HEK293 (cell line): Measurements from ENCODE around the gene MALT1.
"Not testable (repeated sequence)": the region's sequence is repeated elsewhere in the genome, so short reads cannot be mapped to it uniquely, and the experiment has no call there.

Experiments
- CTCF ChIA-PET: fragments of 350-600 bp; formaldehyde crosslinking; extraction: SDS; loops from one replicate; lab custom pipeline; 2021; ENCODE audit warnings: antibody characterized with exemption; lab: Yijun Ruan, JAX
- POLR2A ChIA-PET: fragments of 300-600 bp; formaldehyde crosslinking; extraction: SDS; loops from one replicate; lab custom pipeline; 2020; ENCODE audit warnings: antibody characterized with exemption, inconsistent platforms; lab: Yijun Ruan, JAX
- H3K27ac ChIP-seq: fragments of 200-500 bp; sonication (Bioruptor generic); 2 replicates; pipeline ENCODE4 v1.5.1; 2014; ENCODE audit warnings: low read depth, low read length, control low read depth, inconsistent platforms; ENCODE audit errors: extremely low read depth
- H3K36me3 ChIP-seq, 2 experiments: fragments of 200-500 bp in 1 of 2; sonication (Bioruptor generic) in 1 of 2; 1 replicate in 1 of 2; 2 replicates in 1 of 2; pipeline ENCODE4 v1.5.1; 2014 to 2017; ENCODE audit warnings: inconsistent platforms in 2 of 2, low read length in 2 of 2; ENCODE audit not compliant: control insufficient read depth in 2 of 2, insufficient read depth in 1 of 2
- H3K4me1 ChIP-seq: fragments of 200-500 bp; sonication (Bioruptor generic); 2 replicates; pipeline ENCODE4 v1.5.1; 2014; ENCODE audit warnings: mild to moderate bottlenecking, low read length, inconsistent platforms; ENCODE audit not compliant: control insufficient read depth, insufficient read depth
- H3K4me3 ChIP-seq: 2 replicates; pipeline ENCODE4 v1.5.1; 2011; ENCODE audit warnings: low read depth, mild to moderate bottlenecking, control low read depth, low read length, moderate library complexity
- H3K9me3 ChIP-seq: fragments of 200-500 bp; sonication (Bioruptor generic); 2 replicates; pipeline ENCODE4 v1.5.1; 2014; ENCODE audit warnings: low read depth, low read length, inconsistent platforms; ENCODE audit not compliant: control insufficient read depth, insufficient read depth
- BCL11B ChIP-seq: fragments of 450-650 bp; formaldehyde crosslinking; IDR thresholded peaks from 2 replicates; pipeline ENCODE4 v1.5.1; 2016; ENCODE audit warnings: low read depth, missing biosample characterization, missing genetic modification characterization
- FEZF1 ChIP-seq: fragments of 450-650 bp; formaldehyde crosslinking; IDR thresholded peaks from 2 replicates; pipeline ENCODE4 v1.5.1; 2016; ENCODE audit warnings: missing biosample characterization, missing genetic modification characterization
- IKZF3 ChIP-seq: fragments of 450-650 bp; IDR thresholded peaks from 2 replicates; pipeline ENCODE4 v1.5.0; 2018; ENCODE audit warnings: missing biosample characterization, mild to moderate bottlenecking, missing genetic modification characterization, moderate library complexity
- KLF10 ChIP-seq: fragments of 450-650 bp; IDR thresholded peaks from 2 replicates; pipeline ENCODE4 v1.5.1; 2018; ENCODE audit warnings: missing biosample characterization, mild to moderate bottlenecking, missing genetic modification characterization
- PRDM1 ChIP-seq: fragments of 450-650 bp; formaldehyde crosslinking; IDR thresholded peaks from 2 replicates; pipeline ENCODE4; 2016; ENCODE audit warnings: missing biosample characterization, missing genetic modification characterization
- ZBTB21 ChIP-seq: fragments of 450-650 bp; formaldehyde crosslinking; IDR thresholded peaks from 2 replicates; pipeline ENCODE4 v1.5.1; 2017; ENCODE audit warnings: missing biosample characterization, missing genetic modification characterization
- ZBTB7A ChIP-seq: fragments of 450-650 bp; formaldehyde crosslinking; IDR thresholded peaks from 2 replicates; pipeline ENCODE4 v1.5.1; 2016; ENCODE audit warnings: low read depth, missing biosample characterization, missing genetic modification characterization
- ZEB2 ChIP-seq: fragments of 450-650 bp; formaldehyde crosslinking; IDR thresholded peaks from 2 replicates; pipeline ENCODE4 v1.5.1; 2016; ENCODE audit warnings: missing biosample characterization, missing genetic modification characterization
- ZNF140 ChIP-seq: fragments of 450-650 bp; formaldehyde crosslinking; IDR thresholded peaks from 2 replicates; pipeline ENCODE4 v1.5.1; 2016; ENCODE audit warnings: missing biosample characterization, missing genetic modification characterization
- ZNF16 ChIP-seq: fragments of 450-650 bp; formaldehyde crosslinking; IDR thresholded peaks from 2 replicates; pipeline ENCODE4 v1.5.1; 2016; ENCODE audit warnings: low read depth, missing biosample characterization, missing genetic modification characterization
- ZNF174 ChIP-seq: fragments of 450-650 bp; formaldehyde crosslinking; IDR thresholded peaks from 2 replicates; pipeline ENCODE4 v1.5.0; 2017; ENCODE audit warnings: missing biosample characterization, mild to moderate bottlenecking, missing genetic modification characterization
- ZNF184 ChIP-seq: fragments of 450-650 bp; IDR thresholded peaks from 2 replicates; pipeline ENCODE4 v1.5.1; 2018; ENCODE audit warnings: missing biosample characterization, mild to moderate bottlenecking, missing genetic modification characterization
- ZNF211 ChIP-seq: fragments of 450-650 bp; formaldehyde crosslinking; IDR thresholded peaks from 2 replicates; pipeline ENCODE4 v1.5.1; 2016; ENCODE audit warnings: low read depth, missing biosample characterization, missing genetic modification characterization
- ZNF24 ChIP-seq: fragments of 450-650 bp; formaldehyde crosslinking; IDR thresholded peaks from 2 replicates; pipeline ENCODE4 v1.5.1; 2016; ENCODE audit warnings: missing biosample characterization, missing genetic modification characterization
- ZNF514 ChIP-seq: fragments of 450-650 bp; formaldehyde crosslinking; IDR thresholded peaks from 2 replicates; pipeline ENCODE4 v1.5.1; 2016; ENCODE audit warnings: missing biosample characterization, missing genetic modification characterization
- ZNF626 ChIP-seq: fragments of 450-650 bp; sonication (Bioruptor Pico); formaldehyde crosslinking; IDR thresholded peaks from 2 replicates; pipeline ENCODE4 v1.5.1; 2018; ENCODE audit warnings: missing biosample characterization, missing genetic modification characterization, inconsistent platforms
- ZNF707 ChIP-seq: fragments of 450-650 bp; formaldehyde crosslinking; IDR thresholded peaks from 2 replicates; pipeline ENCODE4 v1.5.1; 2016; ENCODE audit warnings: missing biosample characterization, missing genetic modification characterization
- ZNF791 ChIP-seq: fragments of 450-650 bp; formaldehyde crosslinking; IDR thresholded peaks from 2 replicates; pipeline ENCODE4 v1.5.1; 2016; ENCODE audit warnings: missing biosample characterization, missing genetic modification characterization
- ZNF792 ChIP-seq: fragments of 450-650 bp; formaldehyde crosslinking; IDR thresholded peaks from 2 replicates; pipeline ENCODE4 v1.5.1; 2016; ENCODE audit warnings: missing biosample characterization, missing genetic modification characterization
- TF ChIP-seq, protein P1 (sequence below): fragments of 450-650 bp; formaldehyde crosslinking; IDR thresholded peaks from 2 replicates; pipeline ENCODE4 v1.5.1; 2016; ENCODE audit warnings: missing biosample characterization, missing genetic modification characterization
- TF ChIP-seq, protein P2 (sequence below): fragments of 450-650 bp; formaldehyde crosslinking; IDR thresholded peaks from 2 replicates; pipeline ENCODE4 v1.5.1; 2016; ENCODE audit warnings: missing biosample characterization, missing genetic modification characterization, borderline replicate concordance
- TF ChIP-seq, protein P3 (sequence below): sonication (generic); formaldehyde crosslinking; IDR thresholded peaks from 2 replicates; pipeline ENCODE4 v1.8.1; 2022; ENCODE audit warnings: mild to moderate bottlenecking, moderate library complexity, missing genetic modification reagents
- TF ChIP-seq, protein P4 (sequence below): fragments of 450-650 bp; formaldehyde crosslinking; IDR thresholded peaks from 2 replicates; pipeline ENCODE4 v1.5.1; 2017; ENCODE audit warnings: missing biosample characterization, missing genetic modification characterization
- TF ChIP-seq, protein P5 (sequence below): fragments of 450-650 bp; formaldehyde crosslinking; IDR thresholded peaks from 2 replicates; pipeline ENCODE4 v1.5.1; 2016; ENCODE audit warnings: missing biosample characterization, missing genetic modification characterization

The MALT1 gene

DNA sequence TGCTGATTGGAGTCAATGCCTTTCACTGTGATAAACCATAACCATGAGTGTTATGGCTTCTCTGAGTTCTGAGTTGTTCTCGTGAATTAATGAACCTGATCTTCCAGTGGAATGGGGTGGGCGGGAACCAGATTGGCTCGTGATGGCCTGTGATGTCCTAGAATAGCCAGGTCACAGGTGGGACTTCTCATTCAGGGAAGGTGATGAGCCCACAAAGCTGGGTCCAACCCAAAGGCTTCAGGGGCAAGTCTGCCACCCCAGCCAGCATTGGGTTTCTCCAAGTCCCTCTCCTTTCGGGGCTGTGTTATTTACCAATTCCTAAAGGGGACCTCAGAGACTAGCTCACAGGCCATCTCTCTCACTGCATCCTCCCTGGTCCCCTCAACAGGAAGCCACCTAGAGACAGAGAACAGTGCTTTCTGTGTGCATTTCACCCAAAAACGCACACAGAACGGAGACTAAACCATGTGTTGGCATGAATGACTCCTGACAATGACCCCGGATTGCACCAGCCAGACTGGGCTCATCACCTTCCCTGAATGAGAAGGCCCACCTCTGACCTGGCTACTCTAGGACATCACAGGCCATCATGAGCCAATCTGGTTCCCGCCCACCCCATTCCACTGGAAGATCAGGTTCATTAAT lies 85.5 kb downstream of the MALT1 start (continued):
- TF ChIP-seq ZBTB21 (tag by site-specific recombination) (no peak), ZNF16 (tag by site-specific recombination) (no peak), ZNF211 (tag by site-specific recombination) (no peak), ZNF184 (tag by site-specific recombination) (no peak), ZBTB7A (tag by site-specific recombination) (no peak)

DNA sequence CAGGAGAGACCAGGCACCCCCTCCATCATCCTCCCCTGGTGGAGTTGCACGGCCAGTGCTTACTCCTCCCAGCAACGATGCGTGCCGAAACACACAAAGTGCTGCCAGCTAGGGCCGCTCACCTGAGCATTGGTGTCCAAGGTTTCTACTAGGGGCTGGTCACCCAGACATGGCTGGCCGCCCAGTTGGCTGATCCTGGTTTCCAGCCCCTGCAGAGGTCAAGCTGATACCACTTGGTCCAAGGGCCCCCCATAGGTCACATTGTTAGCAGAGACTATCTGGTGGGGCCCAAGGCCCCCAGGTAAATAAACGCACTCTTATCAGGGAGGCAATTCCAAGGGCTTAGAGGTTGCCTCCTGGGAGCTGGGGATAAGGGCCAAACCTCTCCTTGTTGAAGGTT lies 86.1 kb downstream of the MALT1 start:
- CTCF ChIA-PET, POLR2A ChIA-PET: not testable (repeated sequence)

DNA sequence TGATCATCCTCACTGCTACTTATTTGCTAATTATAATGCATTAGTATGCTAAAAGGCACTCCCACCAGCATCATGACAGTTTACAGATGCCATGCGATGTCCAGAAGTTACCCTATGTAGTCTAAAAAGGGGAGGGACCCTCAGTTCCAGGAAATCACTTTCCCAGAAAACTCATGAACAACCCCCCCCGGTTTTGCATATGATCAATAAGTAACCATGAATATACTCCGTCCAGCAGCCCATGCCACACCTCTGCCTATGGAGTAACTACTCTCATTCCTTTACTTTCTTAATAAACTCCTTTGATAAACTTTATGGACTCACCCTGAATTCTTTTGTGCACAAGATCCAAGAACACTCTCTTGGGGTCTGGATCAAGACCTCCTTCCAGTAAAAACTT lies 86.8 kb downstream of the MALT1 start:
- ChIA-PET POLR2A (no interaction called here), CTCF (interaction anchor here (0.7 to 1.1 kb wide), 2 partner anchors 11 to 228 kb away, joined by 4 to 5 read pairs; no protein-coding TSS in a partner anchor)

More for the DNA sequence above, 86.1 kb downstream of the MALT1 start:
- not testable (repeated sequence) for H3K9me3 ChIP-seq, H3K36me3 ChIP-seq, H3K4me3 ChIP-seq, H3K4me1 ChIP-seq, H3K27ac ChIP-seq

DNA sequence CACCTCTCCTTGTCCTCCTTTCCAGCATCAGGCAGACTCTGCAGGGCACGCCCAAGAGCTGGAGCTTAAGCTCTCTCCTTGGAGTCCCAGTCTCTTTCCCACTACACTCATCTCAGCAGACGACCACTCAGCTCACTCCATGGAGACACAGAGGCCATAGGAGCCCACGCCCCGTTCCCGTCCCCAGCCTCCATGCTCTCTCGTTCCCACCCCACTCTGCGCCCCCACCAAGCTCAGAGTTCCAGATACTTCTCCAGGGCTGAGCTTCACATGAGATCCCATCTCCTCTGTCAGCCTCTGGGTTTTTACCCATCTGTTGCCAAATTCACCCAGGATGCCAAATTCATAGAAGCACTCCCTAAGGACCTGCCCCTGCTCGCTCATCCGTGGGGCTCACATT lies 87.3 kb downstream of the MALT1 start:
- no peak overlapping the region for H3K27ac ChIP-seq
- CTCF ChIA-PET: interaction anchor here (0.7 to 1.1 kb wide), 2 partner anchors 10 to 229 kb away, joined by 4 to 5 read pairs; no protein-coding TSS in a partner anchor
- no peaks in the 10 kb centered on the region for H3K36me3 ChIP-seq
- no peak overlapping the region for H3K4me3 ChIP-seq
- no peaks in the 10 kb centered on the region for H3K9me3 ChIP-seq
- POLR2A ChIA-PET: no interaction called here
- H3K4me1 ChIP-seq: peaks cover 4% of the 10 kb centered on the region; the same call in 1 of the 2 replicates
- TF ChIP-seq FEZF1 (tag by site-specific recombination) (no peak), ZNF626 (tag by site-specific recombination) (no peak), ZNF24 (tag by site-specific recombination) (no peak), BCL11B (tag by site-specific recombination) (no peak), ZEB2 (tag by site-specific recombination) (no peak), ZNF211 (tag by site-specific recombination) (no peak)
- TF ChIP-seq, protein P1, sequence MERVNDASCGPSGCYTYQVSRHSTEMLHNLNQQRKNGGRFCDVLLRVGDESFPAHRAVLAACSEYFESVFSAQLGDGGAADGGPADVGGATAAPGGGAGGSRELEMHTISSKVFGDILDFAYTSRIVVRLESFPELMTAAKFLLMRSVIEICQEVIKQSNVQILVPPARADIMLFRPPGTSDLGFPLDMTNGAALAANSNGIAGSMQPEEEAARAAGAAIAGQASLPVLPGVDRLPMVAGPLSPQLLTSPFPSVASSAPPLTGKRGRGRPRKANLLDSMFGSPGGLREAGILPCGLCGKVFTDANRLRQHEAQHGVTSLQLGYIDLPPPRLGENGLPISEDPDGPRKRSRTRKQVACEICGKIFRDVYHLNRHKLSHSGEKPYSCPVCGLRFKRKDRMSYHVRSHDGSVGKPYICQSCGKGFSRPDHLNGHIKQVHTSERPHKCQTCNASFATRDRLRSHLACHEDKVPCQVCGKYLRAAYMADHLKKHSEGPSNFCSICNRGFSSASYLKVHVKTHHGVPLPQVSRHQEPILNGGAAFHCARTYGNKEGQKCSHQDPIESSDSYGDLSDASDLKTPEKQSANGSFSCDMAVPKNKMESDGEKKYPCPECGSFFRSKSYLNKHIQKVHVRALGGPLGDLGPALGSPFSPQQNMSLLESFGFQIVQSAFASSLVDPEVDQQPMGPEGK: no peak
- TF ChIP-seq, protein P2, sequence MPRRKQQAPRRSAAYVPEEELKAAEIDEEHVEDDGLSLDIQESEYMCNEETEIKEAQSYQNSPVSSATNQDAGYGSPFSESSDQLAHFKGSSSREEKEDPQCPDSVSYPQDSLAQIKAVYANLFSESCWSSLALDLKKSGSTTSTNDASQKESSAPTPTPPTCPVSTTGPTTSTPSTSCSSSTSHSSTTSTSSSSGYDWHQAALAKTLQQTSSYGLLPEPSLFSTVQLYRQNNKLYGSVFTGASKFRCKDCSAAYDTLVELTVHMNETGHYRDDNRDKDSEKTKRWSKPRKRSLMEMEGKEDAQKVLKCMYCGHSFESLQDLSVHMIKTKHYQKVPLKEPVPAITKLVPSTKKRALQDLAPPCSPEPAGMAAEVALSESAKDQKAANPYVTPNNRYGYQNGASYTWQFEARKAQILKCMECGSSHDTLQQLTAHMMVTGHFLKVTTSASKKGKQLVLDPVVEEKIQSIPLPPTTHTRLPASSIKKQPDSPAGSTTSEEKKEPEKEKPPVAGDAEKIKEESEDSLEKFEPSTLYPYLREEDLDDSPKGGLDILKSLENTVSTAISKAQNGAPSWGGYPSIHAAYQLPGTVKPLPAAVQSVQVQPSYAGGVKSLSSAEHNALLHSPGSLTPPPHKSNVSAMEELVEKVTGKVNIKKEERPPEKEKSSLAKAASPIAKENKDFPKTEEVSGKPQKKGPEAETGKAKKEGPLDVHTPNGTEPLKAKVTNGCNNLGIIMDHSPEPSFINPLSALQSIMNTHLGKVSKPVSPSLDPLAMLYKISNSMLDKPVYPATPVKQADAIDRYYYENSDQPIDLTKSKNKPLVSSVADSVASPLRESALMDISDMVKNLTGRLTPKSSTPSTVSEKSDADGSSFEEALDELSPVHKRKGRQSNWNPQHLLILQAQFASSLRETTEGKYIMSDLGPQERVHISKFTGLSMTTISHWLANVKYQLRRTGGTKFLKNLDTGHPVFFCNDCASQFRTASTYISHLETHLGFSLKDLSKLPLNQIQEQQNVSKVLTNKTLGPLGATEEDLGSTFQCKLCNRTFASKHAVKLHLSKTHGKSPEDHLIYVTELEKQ (tag by site-specific recombination): no peak
- TF ChIP-seq, protein P3, sequence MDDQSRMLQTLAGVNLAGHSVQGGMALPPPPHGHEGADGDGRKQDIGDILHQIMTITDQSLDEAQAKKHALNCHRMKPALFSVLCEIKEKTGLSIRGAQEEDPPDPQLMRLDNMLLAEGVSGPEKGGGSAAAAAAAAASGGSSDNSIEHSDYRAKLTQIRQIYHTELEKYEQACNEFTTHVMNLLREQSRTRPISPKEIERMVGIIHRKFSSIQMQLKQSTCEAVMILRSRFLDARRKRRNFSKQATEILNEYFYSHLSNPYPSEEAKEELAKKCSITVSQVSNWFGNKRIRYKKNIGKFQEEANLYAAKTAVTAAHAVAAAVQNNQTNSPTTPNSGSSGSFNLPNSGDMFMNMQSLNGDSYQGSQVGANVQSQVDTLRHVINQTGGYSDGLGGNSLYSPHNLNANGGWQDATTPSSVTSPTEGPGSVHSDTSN: no peak

More for the DNA sequence above, 86.8 kb downstream of the MALT1 start:
- H3K36me3 ChIP-seq: no peaks in the 10 kb centered on the region; a peak in 1 of 3 replicates
- H3K4me3 ChIP-seq: no peak overlapping the region
- TF ChIP-seq ZNF174: no peak
- TF ChIP-seq, protein P4, sequence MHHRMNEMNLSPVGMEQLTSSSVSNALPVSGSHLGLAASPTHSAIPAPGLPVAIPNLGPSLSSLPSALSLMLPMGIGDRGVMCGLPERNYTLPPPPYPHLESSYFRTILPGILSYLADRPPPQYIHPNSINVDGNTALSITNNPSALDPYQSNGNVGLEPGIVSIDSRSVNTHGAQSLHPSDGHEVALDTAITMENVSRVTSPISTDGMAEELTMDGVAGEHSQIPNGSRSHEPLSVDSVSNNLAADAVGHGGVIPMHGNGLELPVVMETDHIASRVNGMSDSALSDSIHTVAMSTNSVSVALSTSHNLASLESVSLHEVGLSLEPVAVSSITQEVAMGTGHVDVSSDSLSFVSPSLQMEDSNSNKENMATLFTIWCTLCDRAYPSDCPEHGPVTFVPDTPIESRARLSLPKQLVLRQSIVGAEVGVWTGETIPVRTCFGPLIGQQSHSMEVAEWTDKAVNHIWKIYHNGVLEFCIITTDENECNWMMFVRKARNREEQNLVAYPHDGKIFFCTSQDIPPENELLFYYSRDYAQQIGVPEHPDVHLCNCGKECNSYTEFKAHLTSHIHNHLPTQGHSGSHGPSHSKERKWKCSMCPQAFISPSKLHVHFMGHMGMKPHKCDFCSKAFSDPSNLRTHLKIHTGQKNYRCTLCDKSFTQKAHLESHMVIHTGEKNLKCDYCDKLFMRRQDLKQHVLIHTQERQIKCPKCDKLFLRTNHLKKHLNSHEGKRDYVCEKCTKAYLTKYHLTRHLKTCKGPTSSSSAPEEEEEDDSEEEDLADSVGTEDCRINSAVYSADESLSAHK (tag by site-specific recombination): no peak
- no peak for TF ChIP-seq ZNF791 (tag by site-specific recombination)
- TF ChIP-seq ZNF140 (tag by site-specific recombination): no peak
- TF ChIP-seq IKZF3 (tag by site-specific recombination): no peak
- TF ChIP-seq ZNF514 (tag by site-specific recombination): no peak
- TF ChIP-seq ZNF792 (tag by site-specific recombination): no peak
- TF ChIP-seq ZNF707 (tag by site-specific recombination): no peak
- TF ChIP-seq PRDM1: no peak
- TF ChIP-seq, protein P5, sequence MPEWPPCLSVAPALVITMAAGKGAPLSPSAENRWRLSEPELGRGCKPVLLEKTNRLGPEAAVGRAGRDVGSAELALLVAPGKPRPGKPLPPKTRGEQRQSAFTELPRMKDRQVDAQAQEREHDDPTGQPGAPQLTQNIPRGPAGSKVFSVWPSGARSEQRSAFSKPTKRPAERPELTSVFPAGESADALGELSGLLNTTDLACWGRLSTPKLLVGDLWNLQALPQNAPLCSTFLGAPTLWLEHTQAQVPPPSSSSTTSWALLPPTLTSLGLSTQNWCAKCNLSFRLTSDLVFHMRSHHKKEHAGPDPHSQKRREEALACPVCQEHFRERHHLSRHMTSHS (tag by site-specific recombination): no peak
- no peak for TF ChIP-seq KLF10
- H3K9me3 ChIP-seq: no peaks in the 10 kb centered on the region
- H3K27ac ChIP-seq: no peak overlapping the region
- peaks cover 4% of the 10 kb centered on the region; the same call in 1 of the 2 replicates for H3K4me1 ChIP-seq
